HG03097 (cell line): Measurements from ENCODE around the gene SOWAHA.

Experiments used
- ATAC-seq: cut with Tn5 transposase; IDR thresholded peaks from one replicate; pipeline ENCODE4 v1.9.1; 2021; ENCODE audit not compliant: unreplicated experiment, low FRiP score

Gene SOWAHA

DNA sequence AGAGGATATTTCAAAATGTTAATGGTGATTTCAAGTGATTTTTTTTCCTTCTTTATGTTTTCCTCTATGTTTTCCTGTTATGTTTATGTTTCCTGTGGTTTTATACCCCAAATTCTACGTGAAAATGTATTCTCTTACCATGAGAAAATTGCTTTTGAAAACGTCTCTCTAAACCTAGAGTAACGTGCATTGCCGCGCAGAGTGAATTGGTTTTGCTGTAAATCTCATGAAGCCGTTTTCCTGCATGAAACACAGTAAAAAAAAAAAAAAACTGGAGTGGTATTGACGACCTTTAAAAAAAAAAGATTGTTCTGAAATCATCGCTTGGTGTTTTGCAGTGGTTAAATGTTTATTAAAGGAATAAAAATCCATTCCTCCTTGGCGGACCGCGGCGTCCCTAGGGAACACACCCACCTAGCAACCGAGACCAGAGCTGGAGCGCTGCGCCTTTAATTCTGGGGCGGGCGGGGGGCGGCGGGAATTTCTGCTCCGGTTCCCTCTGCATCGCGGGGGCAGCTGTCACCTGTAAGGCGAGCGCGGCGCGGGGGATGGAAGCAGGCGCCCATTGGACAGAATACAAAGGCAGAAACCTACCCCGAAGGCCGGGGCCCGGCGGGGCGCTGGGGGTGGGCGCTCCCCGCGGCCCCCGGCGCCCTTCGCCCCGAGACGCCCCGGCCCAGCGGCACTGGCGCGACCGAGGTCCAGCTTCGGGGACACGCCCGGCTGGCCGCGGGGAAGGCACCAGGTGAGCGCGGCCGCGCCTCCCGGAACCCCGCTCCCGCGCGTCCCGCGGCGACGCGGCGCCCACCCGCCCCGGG, at the start of gene SOWAHA:
SOWAHA (plus strand) TSS at position 522 of the 818 bp plus-strand sequence. CDS start 320 bp downstream, outside the sequence.
- ATAC-seq = no peak

DNA sequence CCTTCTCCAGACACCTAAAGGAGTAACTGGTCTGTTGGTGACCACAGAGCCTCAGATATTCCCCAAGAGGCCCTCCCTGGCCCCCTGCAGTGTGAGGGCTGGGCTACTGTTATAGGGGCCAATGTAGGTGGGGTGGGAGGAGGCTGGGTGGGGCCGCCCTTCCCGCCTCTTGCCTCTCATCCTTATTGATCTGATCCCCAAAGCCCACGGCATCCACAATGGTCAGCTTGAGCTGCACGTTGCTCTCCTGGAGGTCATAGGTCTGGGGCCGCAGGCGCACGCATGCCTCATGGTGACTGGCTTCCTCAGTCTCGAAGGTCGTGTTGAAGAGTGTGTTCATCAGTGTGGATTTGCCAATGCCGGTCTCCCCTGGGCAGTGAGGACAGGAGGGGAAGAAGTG, 49.1 kb upstream of the SOWAHA start:
- ATAC-seq = no peak

DNA sequence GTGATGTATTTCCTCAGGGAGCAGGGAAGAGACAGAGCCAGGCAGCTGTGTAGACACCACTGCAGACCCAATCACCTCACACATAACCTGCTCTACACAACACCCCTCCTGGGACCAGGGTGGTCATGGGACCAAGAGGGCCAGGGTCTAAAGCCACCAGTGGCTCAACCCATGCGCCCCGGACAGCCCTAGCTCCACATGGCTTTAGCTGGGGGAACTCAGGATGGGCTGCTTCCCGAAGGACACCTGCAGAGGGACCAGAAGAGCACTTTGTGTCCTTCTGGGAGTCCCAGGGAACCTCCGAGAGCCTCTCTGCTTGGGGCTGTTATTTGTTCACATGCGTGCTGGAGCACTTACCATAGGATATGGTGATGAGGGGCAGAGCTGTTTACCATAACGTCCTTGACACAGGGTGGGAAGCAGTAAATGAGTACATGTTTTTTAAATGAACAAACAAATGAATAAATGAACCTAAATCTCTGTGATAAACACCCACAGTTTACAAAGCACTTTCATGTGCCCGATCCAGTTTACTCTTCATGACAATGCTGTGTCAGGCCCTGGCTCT, 48.3 kb upstream of the SOWAHA start:
- ATAC-seq = no peak

DNA sequence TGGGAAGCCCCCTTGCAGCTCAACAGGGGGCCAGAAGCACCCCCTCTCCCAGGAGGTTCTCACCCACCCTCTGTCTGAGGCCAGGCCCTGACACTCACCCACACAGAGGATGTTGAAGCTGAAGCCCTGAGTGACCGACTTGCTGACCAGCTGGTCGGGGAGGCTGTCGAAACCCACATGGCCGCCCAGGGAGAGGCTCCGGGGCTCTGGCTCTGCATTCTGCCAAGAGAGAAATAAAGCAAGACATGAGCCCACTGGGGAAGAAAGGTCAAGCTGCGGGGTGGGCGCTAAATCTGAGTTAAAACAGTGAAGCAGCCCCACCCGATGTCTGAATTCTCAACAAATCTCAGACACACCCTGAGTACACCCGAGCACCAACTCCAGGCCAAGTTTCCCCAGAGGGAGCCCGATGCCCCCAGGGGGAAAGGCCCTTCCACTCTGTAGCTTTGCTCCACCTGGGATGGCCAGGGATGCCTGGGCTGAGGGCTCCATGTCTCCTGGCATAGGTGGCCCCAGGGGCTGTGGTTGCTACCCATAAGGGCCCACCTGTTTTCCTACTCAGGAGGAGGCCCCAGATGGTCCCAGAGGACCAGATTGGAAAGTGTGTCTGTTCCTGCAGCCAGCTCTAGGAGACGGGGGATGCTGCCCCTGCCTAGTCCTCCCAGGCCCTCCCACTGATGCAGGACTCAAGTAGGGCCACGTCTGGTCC, 47.6 kb upstream of the SOWAHA start:
- ATAC-seq = no peak

DNA sequence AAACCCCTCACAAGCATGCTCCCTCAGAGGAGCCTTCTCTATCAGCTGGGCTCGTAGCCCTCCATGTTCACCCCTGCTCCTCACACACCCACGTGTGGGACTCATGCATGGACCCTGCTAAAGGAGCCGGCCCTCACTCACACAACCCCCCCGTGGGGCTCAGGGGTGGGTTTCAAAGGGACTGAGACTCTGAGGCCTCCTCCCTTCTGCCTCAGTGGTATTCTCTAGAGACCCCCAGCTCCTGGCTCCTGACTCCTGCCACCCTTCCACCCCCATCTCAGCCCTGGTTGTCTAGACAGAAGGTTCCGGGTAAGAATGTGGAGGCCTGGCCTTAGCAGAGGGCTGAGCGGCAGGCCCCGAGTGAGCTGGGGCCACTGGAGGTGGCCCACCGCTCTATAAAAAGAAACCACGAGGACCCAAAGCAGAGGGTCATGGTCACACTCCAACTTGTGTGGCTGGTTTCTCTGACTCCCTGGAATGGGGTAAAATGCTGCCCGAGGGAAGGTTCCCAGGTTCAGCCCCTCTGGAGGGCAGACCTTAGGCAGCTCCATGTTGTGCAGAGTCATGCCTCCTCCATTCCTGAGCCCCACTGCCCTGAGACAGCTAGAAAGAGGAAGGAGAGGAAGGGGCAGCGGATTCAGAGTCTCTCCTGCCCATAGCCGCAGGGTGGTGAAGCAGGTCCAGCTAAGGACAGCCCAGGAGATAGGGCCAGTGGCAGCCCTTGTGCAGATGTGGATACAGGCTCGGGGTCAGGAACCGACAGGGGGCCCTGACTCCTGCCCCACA, 46.9 kb upstream of the SOWAHA start:
- ATAC-seq = no peak

DNA sequence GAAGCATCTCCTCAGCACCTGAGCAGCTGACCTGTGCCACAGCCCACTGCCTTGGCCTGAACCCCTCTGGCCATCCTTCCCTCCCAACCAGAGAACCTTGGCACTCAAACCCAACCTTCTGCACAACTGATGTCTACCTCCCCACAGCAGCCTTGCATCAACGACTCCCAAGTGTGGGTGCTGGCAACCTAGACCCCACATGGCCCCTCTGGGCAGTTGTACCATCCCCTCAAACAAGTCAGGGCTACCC, 46.4 kb upstream of the SOWAHA start:
- no peak for ATAC-seq

DNA sequence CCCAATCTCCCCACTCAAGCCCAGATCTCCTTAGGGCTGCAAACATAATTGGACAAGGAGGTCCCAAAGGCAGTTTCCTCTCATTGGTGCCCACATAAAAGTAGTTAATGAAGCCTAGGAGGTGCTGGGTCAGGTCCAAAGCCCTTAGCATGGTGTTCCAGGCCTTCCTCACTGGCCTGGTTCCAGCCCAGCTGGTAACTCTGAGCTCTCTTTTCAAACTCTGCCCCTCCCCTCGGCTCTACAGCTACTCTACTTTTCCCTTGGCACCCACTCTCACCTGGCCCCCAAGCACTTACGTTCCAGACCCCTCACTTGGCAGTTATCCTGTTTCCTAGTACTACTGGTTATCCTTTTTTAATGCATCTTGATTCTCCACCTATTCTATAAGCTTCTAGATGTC, 46.0 kb upstream of the SOWAHA start:
- no peak for ATAC-seq

DNA sequence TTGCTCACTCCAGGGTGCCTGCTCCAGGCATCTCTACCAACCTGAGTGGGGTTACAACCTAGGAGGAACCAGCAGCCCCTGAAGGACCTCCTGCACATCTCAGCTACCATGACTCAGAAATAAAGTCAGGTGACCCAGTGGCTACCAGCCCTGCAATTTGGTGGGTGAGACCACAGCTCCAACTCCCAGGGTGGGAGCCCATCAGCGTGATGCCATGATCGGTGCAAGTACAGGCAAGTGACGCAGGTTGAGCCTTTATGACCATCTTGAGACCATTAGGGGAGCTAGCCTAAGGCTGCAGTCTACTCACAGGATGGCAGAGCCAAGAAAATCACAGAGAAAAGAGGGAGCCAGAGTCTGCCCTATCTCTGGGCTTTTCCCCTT, 44.6 kb upstream of the SOWAHA start:
- no peak for ATAC-seq

DNA sequence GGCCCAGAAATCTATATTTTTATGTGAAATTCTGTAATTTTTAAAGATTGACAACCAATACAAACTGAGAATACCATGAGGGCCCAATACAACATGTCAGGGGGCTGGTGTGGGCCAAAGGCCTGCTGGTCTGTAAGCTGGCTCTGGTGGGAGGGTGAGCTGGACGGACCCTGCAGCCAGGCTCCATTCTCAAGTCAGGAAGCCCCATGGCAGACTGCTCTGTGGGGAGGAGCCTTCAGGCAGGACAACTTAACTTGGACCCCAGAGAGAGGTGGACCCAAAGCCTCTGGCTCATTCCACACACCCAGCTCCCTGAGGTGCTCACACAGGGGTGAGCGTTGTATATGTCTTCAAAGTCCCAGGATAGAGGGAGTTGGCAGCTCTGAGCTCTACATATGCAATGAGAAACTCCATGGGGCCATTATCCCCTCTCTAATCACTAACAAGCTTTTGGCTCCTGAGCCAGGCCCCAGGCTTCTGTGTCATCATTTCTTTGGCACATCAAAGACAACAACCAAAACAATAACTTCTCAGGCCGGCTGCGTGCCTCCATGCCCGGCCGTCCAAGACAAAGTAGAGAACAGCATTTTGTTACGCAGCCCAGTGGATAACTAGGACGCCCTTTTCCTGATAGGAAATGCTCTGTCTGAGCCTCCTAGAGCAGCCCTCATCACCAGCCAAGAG, 42.5 kb upstream of the SOWAHA start:
- no peak for ATAC-seq

DNA sequence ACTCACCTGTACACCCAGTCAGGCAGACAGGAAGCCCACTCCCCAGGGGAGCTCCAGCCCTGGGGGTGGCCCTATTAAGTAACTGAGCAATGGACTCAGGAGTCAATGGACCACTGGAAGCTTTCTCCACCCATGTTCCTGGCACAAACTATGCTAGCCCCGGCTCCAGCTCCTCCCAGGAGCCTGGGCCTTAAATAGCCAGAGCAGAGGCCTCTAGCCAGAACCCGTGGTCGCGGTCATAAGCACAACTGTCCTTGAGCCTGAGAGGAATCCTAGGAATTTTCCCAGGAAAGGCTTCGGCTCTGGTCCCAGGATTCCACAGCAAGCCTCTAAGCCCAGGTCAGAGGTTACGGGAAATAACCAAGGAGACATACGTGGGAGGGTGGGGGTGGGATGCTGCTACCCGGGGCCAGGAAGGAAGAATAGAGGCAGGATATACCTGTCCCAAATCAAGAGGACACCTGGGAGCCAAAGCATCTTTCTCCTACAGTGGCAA, 41.6 kb upstream of the SOWAHA start:
- no peak for ATAC-seq

DNA sequence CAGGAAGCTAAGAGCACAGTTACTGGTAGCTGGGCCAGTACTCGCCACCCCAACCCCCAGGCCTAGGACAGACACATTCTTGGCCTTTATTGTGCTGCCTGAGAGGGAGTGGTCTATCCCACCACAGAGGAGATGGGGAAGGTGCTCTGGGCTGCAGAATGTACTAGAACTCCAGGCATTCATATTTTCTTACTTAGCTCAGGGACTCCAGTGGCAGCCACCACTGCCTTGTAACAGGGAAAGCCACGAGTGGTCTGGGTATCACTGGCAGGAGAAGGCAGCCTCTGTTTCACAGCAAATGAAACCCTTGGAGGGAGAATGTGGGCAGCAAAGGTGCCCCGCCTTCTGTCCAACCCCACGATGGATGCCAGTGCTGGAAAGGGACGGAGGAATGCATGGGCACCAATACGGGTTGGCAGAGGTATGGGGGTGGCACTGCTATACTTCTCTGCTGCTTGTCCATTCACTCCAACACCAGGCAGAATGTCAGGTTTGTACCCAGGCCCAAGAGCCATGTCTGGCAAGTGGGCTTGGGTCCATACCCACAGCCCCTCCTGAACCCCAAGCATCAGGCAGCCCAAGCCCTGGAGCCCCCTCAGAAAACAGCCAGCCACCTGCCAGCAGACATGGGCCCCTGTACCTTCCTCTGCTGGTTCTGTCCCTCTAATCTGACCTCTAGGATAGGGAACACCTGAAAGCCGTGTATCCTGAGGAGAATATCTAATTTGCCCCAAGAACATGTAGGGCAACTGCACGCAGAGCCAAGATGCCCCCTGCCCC, 40.6 kb upstream of the SOWAHA start:
- no peak for ATAC-seq

DNA sequence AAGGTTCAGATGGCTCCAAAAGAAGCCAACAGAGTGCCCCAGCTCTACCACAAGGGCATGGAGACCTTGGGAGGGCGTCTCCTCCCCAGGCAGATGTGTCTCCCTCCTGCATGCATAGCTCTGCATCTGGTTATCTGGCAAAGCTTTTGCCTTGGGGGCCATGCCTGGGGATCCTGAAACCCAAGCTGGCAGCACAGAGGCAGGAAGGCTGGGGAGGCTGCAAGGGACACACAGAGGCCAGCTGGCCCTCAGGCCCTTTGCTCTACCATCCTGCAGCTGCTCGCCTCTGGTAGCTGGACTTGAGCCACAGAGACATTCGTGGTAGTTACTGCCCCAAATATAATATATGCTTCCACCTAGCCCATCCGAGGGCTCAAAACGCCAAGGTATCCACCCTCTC, 40.0 kb upstream of the SOWAHA start:
- no peak for ATAC-seq

DNA sequence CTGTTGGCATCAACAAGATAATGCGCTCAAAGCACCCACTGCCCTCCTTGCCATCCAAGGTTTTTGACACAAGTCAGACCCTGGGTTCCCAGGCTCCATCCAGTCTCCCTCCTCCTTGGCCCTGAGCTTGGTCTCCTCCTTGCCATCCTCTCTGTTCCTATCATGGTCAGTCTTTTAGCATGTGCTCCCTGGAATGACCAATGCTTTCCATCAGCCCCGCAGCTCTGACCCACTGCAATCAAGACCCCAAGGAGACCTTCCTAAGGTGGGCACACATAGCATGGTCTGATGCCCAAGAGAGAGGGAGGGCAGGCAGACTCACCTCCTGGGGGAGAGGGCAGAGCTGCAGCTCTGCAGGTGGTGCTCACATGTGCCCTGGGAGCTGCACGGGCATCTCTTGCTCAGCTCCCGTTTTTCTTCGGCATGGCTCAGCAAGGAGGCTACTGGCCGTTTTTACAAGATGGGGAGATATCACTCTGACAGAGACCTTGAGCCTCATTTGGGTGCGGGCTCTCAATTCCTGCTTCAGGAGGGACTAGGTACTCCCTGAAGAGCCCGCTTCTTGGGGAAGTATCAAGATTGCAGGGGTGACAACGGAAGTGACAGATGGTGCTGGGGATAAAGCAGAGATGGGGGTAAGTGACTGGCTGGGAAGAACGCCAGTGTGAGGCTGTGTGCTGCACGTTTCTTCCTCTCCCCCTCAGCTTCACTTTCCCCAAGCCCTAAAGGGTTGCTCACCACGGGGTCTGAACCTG, 39.3 kb upstream of the SOWAHA start:
- ATAC-seq = no peak

DNA sequence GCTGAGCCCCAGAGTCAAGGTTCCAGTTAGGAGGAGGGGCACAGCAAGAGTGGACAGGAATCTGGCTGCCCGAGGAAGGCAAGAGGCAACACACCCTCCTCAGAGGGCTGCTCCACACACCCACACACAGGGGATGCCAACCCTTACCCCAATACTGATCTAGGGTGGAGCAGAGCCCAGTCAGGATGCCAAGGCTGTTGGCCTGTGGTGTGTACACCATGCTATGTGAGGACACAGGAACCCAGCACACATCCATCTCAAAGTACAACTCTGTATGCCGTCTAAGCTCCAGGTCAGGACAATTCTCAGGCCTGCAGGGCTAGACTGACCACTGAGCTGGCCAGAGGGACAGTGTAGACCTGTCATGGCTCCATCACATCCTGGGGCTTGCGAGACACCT, 38.7 kb upstream of the SOWAHA start:
- ATAC-seq = no peak

DNA sequence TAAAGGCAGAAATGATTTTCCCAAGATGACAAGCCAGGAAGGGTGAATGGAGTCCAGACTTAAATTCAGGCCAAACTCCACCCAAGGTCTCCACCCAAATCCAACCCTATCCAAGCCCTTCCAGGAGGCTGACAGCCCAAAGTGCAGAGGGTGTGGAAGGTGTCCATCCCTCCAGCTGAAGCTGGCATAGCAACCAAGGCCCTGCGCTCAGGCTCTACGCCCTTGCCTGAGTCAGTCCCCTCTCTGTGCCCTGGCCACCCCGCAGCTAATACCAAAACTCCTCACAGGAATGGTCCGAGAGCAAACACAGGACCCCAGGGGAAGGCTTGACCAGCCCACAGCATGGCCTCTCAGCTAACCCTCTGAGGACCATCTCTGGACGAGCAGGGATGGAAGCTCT, 38.2 kb upstream of the SOWAHA start:
- no peak for ATAC-seq

DNA sequence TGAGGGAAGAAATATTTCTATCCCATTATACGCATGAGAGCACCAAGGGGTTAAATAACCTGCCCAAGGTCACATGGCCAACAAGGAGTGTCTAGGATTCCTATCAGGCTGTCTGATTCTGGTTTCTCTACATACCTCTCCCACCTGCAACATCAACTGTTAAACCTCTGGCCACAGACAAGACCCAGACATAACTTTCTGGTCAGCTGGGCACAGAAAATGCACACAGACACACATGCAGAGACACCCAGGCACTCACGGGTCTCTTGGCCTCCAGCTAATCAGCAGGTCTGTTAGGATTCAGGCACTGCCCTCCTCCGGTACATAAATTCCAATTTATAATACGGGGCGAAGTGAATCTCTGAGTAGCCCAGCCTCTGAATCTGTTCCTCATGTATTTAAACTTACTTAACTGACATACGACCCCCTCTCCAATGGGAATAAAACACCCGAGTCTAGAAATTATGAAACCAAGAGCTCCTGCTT, 37.6 kb upstream of the SOWAHA start:
- no peak for ATAC-seq

DNA sequence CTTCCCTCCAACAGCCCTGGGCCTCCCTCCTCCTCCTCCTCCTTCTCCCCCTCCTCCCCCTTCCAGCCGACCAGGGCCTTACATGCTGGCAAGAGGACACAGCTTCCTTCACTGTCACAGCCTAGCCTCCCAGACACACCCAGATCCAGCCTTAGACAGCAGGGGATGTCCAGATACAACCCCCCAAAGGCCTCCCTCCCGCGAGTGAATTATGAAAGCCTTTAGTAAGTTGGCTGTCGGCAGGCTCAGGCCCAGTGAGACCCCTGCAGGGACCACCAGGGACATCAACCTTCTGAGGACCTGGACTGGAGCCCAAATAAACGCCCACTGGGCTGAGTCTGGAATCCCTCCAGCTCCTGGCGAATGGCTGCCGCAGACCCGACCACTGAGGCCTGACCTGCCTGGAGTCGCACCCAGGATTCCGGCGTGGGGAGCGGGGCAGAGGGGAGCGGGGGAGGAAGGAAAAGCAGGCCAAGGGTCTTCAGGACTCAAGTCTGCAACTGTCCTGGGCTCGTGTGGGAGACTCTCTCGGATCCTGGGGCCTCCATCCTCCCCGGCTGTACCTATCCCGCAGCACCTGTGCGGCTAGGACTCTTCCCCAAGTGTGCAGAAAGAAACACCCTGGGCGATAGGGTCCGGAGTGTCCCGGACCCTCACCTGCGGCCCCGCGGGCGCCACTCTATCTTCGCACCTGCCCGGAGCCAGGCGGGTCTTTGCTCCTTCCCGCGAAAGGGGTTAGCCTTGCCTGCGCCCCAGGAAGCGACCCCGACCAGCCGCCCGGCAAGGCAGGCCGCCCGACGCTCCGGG, 36.8 kb upstream of the SOWAHA start:
- peak; percentile 13 for ATAC-seq

DNA sequence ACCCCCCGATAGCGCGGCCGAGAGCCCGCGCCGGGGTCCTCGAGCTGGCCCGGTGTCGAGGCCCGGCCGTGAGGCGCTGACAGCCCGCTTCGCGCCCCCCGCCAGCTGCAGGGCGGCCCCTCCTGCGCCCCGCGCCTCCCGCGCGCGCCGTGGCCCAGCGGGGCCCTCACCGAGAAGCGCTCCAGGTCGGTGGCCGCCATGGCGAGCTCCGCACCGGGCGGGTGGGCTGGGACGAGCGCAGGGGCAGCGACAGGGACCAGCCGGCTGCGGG, 36.2 kb upstream of the SOWAHA start:
- ATAC-seq = no peak
